ENCODE measurements around the gene PJVK.

PJVK gene

DNA sequence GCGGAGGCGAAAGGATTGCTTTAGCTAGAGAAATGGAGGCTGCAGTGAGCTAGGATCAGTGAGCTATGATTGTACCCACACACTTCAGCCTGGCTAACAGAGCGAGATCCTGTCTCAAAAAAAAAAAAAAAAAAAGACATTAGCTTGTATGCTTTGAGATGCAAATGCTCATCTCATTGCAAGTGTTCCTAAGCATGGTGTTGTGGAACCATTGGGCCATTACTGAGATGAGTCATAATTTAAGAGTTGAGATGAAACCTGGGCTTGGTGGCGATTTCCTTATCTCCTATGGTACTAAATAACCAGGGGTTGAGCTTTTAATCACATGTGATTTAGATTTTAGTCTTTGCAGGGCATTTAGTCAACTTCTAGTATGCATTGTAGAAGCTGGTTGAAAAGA, 31.3 kb downstream of the PJVK start:
- no peak overlapping the region for H3K27ac ChIP-seq
- TF ChIP-seq, protein P1, sequence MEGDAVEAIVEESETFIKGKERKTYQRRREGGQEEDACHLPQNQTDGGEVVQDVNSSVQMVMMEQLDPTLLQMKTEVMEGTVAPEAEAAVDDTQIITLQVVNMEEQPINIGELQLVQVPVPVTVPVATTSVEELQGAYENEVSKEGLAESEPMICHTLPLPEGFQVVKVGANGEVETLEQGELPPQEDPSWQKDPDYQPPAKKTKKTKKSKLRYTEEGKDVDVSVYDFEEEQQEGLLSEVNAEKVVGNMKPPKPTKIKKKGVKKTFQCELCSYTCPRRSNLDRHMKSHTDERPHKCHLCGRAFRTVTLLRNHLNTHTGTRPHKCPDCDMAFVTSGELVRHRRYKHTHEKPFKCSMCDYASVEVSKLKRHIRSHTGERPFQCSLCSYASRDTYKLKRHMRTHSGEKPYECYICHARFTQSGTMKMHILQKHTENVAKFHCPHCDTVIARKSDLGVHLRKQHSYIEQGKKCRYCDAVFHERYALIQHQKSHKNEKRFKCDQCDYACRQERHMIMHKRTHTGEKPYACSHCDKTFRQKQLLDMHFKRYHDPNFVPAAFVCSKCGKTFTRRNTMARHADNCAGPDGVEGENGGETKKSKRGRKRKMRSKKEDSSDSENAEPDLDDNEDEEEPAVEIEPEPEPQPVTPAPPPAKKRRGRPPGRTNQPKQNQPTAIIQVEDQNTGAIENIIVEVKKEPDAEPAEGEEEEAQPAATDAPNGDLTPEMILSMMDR (conservative IDR thresholded peaks at IDR 0.05), result no peak
- TF ChIP-seq ZFX (IDR thresholded peaks at IDR 0.05), result no peak

DNA sequence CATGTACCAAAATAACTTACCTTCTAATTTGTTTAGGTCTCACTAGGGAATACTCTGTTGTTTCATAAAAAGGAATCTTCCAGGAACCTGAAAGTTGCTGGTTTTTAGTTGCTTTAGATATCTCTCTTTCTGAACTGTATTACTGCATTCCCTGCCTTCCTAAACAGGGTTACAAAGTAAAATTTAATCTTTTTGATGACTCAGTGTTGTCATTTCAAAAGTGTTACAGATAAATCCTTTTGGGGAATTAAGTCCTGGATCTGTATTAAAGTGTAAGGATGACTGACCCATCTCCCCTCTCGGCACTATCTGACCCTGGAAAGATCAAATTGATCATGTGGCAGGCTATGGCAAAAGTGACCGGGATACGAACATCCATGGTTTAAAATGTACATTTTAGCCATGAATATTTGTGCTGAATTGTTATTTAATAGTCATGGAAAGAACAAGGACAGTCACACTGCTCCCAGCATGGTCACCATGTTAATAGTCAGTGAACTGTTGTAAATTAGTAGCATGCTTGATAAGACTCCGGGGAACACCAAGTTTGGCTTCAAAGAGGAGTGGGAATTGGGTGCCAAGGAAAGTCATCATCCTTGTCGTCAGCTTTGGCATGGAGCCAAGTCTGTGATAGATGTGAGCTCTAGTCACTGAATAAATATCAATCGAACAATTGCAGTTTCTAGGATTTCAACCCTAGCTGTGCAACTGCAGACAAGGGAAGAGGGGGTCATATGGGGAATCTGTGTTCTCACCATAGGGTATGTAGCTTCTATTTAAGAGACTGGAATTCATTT, 33.3 kb downstream of the PJVK start:
- no peak for TF ChIP-seq ZFX (IDR thresholded peaks at IDR 0.05)
- TF ChIP-seq, protein P1 (conservative IDR thresholded peaks at IDR 0.05), result no peak
- no peak overlapping the region for H3K27ac ChIP-seq

DNA sequence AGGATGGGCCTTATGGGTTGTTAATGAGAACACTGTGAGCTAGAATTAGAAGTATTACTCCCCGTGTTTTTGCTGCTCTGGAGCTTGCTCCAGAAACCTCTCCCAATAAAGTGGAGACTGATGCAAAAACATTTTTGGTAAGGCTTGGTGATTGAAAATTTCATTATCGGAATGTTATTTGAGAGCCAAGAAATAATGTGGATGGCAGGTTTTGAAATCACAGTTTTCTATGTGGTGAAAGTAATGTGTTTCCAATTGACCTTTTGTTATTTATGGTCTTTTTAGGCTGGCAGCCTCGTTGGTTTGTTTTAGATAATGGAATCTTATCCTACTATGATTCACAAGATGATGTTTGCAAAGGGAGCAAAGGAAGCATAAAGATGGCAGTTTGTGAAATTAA, 34.2 kb downstream of the PJVK start:
- TF ChIP-seq, protein P1 (conservative IDR thresholded peaks at IDR 0.05), result no peak
- TF ChIP-seq ZFX (IDR thresholded peaks at IDR 0.05), result no peak
- H3K27ac ChIP-seq, result no peak overlapping the region

- no peak overlapping the region for H3K27ac ChIP-seq
- no peak for TF ChIP-seq ZFX (IDR thresholded peaks at IDR 0.05)
- TF ChIP-seq, protein P1 (conservative IDR thresholded peaks at IDR 0.05), result no peak
Measured at GRCh38 chr2:178491612-178492011, 40.4 kb downstream of the PJVK start.

DNA sequence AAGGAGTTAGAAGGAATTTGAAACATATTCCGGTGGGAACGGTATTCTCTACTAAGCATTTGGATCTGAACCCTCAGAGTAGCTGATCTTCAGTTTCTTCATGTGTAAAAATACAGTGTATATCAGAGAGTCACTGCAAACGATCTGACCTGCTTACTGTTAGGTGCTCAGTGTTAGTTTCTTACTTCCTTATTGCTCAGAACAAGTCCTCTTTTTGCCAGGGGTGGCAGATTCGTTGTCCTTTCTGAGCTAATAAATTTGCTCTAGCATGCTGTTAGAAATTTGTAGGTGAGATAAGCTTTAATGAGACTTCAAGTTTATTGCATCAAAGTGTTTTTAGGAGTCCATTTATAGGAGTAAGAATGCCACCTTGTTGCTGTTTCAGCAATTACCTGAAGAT, 44.9 kb downstream of the PJVK start:
- TF ChIP-seq, protein P1 (conservative IDR thresholded peaks at IDR 0.05), result no peak
- TF ChIP-seq ZFX (IDR thresholded peaks at IDR 0.05), result no peak
- H3K27ac ChIP-seq, result no peak overlapping the region

- TF ChIP-seq ZFX (IDR thresholded peaks at IDR 0.05), result no peak
- TF ChIP-seq, protein P1 (conservative IDR thresholded peaks at IDR 0.05), result no peak
- H3K27ac ChIP-seq, result no peak overlapping the region
Measured at GRCh38 chr2:178498137-178498536, 47.0 kb downstream of the PJVK start.

DNA sequence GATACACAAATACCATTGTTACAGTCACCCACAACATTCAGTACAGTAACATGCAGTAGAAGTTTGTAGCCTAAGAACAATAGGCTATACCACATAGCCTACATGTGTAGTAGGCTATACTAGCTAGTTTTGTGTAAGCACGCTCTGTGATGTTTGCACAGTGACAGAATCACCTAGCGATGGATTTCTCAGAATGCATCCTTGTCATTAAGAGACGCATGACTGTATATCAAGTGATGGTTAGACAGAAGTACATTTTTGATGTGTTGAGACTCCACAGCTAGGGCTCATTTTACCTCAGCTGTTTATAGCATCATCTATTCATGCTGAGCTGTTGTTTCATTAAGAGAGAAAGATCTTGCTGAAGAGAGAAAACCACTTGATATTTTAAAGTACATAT, 48.5 kb downstream of the PJVK start:
- TF ChIP-seq, protein P1 (conservative IDR thresholded peaks at IDR 0.05), result no peak
- TF ChIP-seq ZFX (IDR thresholded peaks at IDR 0.05), result no peak
- no peak overlapping the region for H3K27ac ChIP-seq
